Measurements from ENCODE around the gene NFATC1.

NFATC1 gene

GRCh38 chr18:79476918-79477571, 81.3 kb downstream of the NFATC1 start:
- TF ChIP-seq EZH2phosphoT487 (IDR thresholded peaks at IDR 0.05; ENCODE audit: low read depth) = no peak
- TF ChIP-seq, protein P1, sequence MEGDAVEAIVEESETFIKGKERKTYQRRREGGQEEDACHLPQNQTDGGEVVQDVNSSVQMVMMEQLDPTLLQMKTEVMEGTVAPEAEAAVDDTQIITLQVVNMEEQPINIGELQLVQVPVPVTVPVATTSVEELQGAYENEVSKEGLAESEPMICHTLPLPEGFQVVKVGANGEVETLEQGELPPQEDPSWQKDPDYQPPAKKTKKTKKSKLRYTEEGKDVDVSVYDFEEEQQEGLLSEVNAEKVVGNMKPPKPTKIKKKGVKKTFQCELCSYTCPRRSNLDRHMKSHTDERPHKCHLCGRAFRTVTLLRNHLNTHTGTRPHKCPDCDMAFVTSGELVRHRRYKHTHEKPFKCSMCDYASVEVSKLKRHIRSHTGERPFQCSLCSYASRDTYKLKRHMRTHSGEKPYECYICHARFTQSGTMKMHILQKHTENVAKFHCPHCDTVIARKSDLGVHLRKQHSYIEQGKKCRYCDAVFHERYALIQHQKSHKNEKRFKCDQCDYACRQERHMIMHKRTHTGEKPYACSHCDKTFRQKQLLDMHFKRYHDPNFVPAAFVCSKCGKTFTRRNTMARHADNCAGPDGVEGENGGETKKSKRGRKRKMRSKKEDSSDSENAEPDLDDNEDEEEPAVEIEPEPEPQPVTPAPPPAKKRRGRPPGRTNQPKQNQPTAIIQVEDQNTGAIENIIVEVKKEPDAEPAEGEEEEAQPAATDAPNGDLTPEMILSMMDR (IDR thresholded peaks at IDR 0.05; ENCODE audit: low read depth, low read length) = no peak
- Histone ChIP-seq H3K4me3 (ENCODE audit: low read length) (no peak overlapping the region), H3K27me3 (ENCODE audit: low read depth, low read length) (no peaks in the 10 kb centered on the region), H3K9me3 (ENCODE audit: insufficient read depth, low read length) (no peaks in the 10 kb centered on the region), H3K79me2 (ENCODE audit: low read length) (no peaks in the 10 kb centered on the region), H3K4me2 (ENCODE audit: low read length) (no peak overlapping the region), H3K27ac (ENCODE audit: low read length) (no peak overlapping the region), H3K4me1 (ENCODE audit: low read length) (no peaks in the 10 kb centered on the region), H3K36me3 (replicated peaks; ENCODE audit: low read depth, low read length) (peaks cover 13% of the 10 kb centered on the region), H2AFZ (ENCODE audit: low read depth, low read length) (no peak overlapping the region), H3K9ac (ENCODE audit: low read length) (no peak overlapping the region), H4K20me1 (ENCODE audit: insufficient read depth, low read length) (no peaks in the 10 kb centered on the region)

DNA sequence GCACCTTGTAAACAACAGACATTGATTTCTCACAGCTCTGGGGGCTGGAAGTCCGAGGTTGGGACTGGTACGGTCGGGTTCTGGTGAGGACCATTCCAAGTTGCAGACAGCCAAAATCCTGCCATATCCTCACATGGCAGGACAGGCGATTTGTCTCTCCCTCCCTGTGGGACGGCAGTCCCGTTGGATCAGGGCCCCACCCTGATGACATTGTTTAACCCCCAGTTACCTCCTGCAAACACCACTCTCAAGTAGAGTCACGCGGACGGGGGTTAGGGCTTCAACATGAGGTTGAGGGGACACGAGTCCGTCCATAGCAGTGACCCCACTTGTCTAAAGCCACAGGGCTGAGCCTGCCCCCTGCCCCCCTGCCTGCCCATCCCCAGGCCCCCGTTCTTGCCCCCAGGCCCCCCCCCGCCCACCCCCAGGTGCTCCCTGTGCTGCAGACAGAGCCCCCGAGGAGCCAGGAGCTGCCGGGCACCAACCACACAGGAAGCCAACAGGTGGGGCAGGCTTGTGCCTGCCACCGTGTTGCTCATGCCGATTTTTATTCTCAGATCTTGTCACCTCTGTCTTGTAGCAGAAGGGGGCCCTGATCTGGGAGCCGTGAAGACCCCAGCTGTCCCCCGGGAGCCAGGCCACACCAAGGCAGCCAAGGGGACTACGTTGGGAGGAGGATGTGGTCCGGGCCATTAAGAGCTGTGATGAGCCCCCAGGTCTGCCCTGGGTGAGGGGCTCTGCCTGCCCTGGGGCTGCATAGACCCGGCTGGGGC, 82.2 kb downstream of the NFATC1 start:
- H3K27me3 ChIP-seq (ENCODE audit: low read depth, low read length) = no peaks in the 10 kb centered on the region
- no peak overlapping the region for H2AFZ ChIP-seq (ENCODE audit: low read depth, low read length)
- H3K4me1 ChIP-seq (ENCODE audit: low read length) = no peaks in the 10 kb centered on the region
- no peaks in the 10 kb centered on the region for H4K20me1 ChIP-seq (ENCODE audit: insufficient read depth, low read length)
- no peak overlapping the region for H3K9ac ChIP-seq (ENCODE audit: low read length)
- TF ChIP-seq EZH2phosphoT487 (IDR thresholded peaks at IDR 0.05; ENCODE audit: low read depth) = no peak
- TF ChIP-seq, protein P1 (IDR thresholded peaks at IDR 0.05; ENCODE audit: low read depth, low read length) = no peak
- H3K9me3 ChIP-seq (ENCODE audit: insufficient read depth, low read length) = no peaks in the 10 kb centered on the region
- H3K4me2 ChIP-seq (ENCODE audit: low read length) = no peak overlapping the region
- peaks cover 4% of the 10 kb centered on the region for H3K36me3 ChIP-seq (replicated peaks; ENCODE audit: low read depth, low read length)
- H3K4me3 ChIP-seq (ENCODE audit: low read length) = no peak overlapping the region
- no peak overlapping the region for H3K27ac ChIP-seq (ENCODE audit: low read length)
- no peaks in the 10 kb centered on the region for H3K79me2 ChIP-seq (ENCODE audit: low read length)

- H3K4me3 ChIP-seq (ENCODE audit: low read length) = no peak overlapping the region
- no peaks in the 10 kb centered on the region for H4K20me1 ChIP-seq (ENCODE audit: insufficient read depth, low read length)
- H3K4me2 ChIP-seq (ENCODE audit: low read length) = no peak overlapping the region
- no peaks in the 10 kb centered on the region for H3K36me3 ChIP-seq (replicated peaks; ENCODE audit: low read depth, low read length)
- no peaks in the 10 kb centered on the region for H3K9me3 ChIP-seq (ENCODE audit: insufficient read depth, low read length)
- no peaks in the 10 kb centered on the region for H3K79me2 ChIP-seq (ENCODE audit: low read length)
- H3K9ac ChIP-seq (ENCODE audit: low read length) = no peak overlapping the region
- TF ChIP-seq, protein P1 (IDR thresholded peaks at IDR 0.05; ENCODE audit: low read depth, low read length) = no peak
- TF ChIP-seq EZH2phosphoT487 (IDR thresholded peaks at IDR 0.05; ENCODE audit: low read depth) = no peak
- H3K27ac ChIP-seq (ENCODE audit: low read length) = no peak overlapping the region
- H3K27me3 ChIP-seq (ENCODE audit: low read depth, low read length) = no peaks in the 10 kb centered on the region
- H3K4me1 ChIP-seq (ENCODE audit: low read length) = no peaks in the 10 kb centered on the region
- H2AFZ ChIP-seq (ENCODE audit: low read depth, low read length) = no peak overlapping the region
Observed at GRCh38 chr18:79478484-79479115, 82.9 kb downstream of the NFATC1 start.

DNA sequence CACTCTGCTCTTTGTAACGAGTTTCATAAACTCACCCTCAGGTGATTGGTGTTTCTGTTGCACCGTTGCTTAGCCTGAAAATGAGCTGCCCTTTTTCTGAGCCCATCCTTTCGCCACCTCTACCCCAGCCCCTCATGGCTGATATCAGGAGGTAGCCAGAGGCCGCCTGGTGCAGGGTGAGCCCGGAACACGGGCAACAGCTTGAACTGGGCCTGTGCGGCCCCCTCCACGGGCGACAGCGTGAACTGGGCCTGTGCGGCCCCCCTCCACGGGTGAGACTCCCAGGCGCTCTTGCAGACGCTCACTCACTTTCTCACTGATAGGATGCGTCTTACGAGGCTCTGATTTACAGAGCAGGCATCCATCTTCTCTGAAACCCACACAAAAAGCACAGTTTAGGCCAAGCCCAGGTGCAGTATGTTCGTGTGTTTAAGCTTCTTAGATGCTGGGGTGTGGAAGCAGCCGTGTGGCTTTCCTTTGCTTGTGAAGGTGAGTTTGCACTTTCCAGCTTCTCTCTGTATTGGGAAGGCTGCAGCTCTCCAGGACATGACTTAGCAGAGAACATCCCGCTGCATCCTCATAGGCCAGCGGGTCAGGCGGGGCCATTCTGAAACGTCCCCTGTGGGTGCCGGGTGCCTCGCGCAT, 83.5 kb downstream of the NFATC1 start:
- Histone ChIP-seq H3K9me3 (ENCODE audit: insufficient read depth, low read length) (no peaks in the 10 kb centered on the region), H3K79me2 (ENCODE audit: low read length) (no peaks in the 10 kb centered on the region), H4K20me1 (ENCODE audit: insufficient read depth, low read length) (no peaks in the 10 kb centered on the region), H3K36me3 (replicated peaks; ENCODE audit: low read depth, low read length) (no peaks in the 10 kb centered on the region), H3K27me3 (ENCODE audit: low read depth, low read length) (no peaks in the 10 kb centered on the region), H3K4me1 (ENCODE audit: low read length) (no peaks in the 10 kb centered on the region), H2AFZ (ENCODE audit: low read depth, low read length) (no peak overlapping the region), H3K4me2 (ENCODE audit: low read length) (no peak overlapping the region), H3K27ac (ENCODE audit: low read length) (no peak overlapping the region), H3K9ac (ENCODE audit: low read length) (no peak overlapping the region), H3K4me3 (ENCODE audit: low read length) (no peak overlapping the region)
- no peak for TF ChIP-seq EZH2phosphoT487 (IDR thresholded peaks at IDR 0.05; ENCODE audit: low read depth)
- TF ChIP-seq, protein P1 (IDR thresholded peaks at IDR 0.05; ENCODE audit: low read depth, low read length) = no peak

Data from OCI-LY3 (cell line).